HG03520 (cell line): ENCODE data around the gene GPX4.

Source experiments
- ATAC-seq: cut with Tn5 transposase; IDR thresholded peaks from one replicate; pipeline ENCODE4 v1.9.1; 2021; ENCODE audit warnings: mild to moderate bottlenecking, moderate library complexity; ENCODE audit not compliant: unreplicated experiment

Gene GPX4

DNA sequence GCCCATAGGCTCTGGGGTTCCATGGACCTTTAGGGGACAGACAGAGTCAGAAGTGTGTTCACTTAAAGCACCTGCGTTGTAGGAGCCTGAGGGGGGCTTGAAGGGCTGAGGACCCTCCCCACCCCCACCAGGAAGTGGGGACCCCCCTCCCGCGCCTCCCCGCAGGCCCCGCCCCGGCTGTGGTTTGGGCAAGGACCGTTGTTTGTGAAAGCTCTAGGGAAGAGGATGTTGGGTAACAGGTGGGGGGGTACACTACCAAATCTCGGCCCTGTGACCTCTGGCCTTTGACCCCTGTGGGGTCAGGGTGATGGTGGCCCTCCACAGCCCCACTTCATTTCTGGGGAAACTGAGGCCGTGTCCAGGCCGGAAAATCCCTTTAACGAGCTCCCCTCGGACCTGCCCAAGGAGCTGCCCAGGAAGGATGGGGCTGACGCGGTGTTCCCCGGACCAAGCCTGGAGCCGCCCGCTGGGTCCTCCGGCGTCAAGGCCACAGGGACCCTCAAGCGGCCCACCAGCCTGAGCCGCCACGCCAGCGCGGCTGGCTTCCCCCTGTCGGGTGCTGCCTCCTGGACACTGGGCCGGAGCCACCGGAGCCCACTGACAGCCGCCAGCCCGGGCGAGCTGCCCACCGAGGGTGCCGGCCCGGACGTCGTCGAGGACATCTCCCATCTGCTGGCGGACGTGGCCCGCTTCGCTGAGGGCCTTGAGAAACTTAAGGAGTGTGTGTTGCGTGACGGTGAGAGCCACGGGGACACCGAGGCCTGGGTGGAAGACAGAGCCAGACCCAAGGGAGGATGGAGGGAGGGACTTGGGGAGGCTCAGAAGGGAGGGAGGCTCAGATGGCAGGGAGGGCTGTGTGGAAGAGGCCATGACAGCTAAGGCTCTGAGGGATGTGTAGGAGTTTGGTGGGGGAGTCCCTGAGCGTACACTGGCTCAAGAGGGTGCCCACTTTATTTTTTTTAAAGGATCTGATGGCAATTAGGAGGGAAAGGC is 35.5 kb upstream of the GPX4 start:
- no peak for ATAC-seq

DNA sequence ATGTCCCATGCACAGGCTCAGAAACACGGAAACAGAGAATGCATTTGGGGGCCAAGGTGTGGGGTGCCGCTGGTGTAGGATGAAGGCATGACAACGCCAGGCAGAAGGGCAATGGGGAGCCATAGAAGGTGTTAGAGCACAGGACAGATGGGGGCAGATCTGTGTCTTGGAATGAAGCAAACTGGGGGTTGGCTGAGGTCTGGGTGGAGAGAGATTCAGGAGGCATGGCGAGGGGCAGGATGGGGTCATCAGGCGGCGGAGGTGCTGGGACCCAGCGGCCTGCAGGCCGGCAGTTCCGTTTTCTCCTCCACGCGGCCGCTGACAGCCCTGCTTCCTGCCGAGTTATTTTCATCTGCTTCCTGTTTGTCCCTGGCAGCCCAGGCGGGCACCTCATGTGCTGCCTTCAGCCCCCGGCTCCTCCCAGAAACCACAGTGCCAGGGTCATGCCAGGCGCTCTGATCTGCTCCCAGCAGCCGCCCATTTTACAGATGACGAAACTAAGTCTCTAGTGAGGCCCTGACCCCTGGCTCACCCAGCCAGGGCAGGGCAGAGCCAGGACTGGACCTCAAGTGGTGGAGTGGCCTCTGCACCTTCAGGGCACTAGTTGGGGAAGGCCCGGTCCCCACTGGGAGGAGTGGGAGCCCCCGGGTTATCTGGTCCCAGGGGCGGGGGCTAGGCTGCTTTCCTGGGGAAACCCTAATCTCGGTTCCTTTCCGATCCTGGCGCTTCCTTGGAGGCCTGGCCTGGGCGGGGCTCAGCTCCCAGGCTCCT is 34.6 kb upstream of the GPX4 start:
- no peak for ATAC-seq

DNA sequence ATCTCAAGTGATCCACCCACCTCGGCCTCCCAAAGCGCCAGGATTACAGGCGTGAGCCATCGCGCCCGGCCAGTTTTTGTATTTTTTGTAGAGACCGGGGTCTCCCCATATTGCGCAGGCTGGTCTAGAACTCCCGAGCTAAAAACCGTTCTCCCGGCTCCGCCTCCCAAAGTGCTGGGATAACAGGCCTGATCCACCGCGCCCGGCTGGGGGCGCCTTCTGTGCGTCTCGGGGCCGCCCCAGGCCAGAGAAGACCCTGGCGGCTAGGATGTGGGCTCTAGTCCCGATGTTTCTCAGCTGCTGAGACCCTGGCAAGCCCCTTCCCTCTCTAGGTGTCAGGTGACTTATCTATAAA is 33.2 kb upstream of the GPX4 start:
- ATAC-seq, result no peak

GRCh38 chr19:1070931-1071791 is 32.6 kb upstream of the GPX4 start:
- ATAC-seq, result no peak

- no peak for ATAC-seq
Measured at GRCh38 chr19:1072371-1073015, 31.3 kb upstream of the GPX4 start.

DNA sequence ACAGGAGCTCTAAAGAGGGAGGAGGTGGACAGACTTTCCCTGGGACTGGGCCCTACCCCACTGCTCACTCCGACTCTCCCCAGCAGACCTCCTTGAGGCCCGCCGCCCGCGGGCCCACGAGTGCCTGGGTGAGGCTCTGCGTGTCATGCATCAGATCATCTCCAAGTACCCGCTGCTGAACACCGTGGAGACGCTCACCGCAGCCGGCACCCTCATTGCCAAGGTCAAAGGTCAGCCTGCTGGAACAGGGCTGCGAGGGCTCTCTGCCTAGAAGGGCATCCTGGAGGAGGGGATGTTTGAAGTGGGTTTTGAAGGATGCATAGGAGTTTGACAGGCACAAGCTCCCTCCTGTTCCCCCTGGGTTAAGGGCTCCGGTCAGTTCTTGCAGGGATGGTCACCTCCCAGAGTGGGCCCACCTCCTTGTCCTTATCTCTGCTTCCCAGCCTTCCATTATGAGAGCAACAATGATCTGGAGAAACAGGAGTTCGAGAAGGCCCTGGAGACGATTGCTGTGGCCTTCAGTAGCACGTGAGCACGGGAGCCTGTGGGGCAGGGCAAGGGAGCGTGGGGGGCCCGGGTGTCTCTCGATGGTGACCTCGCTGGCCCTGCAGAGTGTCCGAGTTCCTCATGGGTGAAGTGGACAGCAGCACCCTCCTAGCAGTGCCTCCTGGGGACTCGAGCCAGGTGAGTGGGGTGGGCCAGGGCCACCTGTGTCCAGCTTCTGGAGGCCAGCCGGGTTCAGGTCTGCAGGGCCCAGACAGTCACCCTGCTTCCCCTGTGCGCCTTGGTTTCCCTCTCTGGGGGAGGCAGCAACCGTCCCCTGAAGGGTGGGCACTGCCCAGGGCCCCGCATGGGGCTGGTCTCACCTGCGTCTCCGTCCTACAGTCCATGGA is 30.5 kb upstream of the GPX4 start:
- ATAC-seq, result no peak

DNA sequence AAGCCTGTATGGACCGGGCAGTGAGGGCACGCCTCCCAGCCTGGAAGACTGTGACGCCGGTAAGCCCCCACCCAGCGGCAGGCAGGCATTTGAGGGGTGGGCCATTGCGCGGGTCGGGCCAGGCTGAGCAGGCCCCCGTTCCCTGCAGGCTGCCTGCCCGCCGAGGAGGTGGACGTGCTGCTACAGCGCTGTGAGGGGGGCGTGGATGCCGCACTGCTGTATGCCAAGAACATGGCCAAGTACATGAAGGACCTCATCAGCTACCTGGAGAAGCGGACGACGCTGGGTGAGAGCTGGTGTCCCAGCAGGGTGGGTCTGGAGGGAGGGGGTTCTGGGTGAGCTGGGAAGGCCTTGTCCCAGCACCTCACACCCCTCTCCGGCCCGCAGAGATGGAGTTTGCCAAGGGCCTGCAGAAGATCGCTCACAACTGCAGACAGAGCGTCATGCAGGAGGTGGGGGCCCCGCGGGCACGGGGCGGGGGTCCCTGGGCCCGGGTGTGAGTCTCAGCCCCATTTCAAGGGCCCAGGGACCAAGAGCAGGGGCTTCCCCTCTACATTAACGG is 29.8 kb upstream of the GPX4 start:
- no peak for ATAC-seq

DNA sequence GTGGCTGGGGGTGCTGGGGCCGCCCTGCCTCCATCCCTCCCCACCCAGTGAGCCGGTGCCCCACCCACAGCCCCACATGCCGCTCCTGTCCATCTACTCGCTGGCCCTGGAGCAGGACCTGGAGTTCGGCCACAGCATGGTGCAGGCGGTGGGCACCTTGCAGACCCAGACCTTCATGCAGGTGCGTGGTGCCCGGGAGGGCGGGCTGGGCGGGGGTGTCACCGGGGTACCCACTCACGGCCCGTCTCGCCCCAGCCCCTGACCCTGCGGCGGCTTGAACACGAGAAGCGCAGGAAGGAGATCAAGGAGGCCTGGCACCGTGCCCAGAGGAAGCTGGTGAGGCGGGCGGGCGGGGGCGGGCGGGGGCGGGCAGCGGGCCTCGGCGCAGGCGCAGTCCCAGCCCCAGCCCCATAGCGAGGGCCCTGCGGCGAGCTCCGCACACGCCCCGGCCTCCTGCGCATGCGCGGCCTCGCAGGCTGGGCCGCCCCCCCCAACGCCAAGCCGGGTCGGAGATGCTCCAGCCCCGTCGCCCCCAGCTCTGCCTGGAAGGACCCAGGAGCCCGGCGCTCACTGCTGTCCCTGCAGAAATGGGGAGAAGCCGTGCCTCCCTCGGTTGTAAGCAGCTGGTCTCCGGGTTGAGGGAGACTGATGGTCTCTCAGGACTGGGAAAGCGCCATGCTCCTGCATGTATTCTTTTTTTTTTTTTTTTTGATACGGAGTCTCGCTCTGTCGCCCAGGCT is 29.1 kb upstream of the GPX4 start:
- ATAC-seq, result no peak

DNA sequence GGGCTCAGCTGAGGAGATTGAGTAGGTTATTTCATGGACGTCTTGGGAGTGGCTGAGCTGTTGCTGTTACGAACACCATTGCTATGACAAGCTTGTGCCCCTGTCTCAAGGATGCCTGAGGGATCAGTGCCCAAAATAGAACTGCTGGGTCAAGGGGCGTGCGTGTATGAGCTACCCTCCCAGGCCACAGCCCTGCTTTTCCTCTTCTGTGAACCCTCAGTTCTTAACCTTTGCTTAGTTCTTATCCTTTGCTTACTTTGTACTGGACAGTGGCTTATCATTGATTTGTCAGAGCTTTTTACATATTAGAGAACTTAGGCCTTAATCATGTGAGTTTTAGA is 27.8 kb upstream of the GPX4 start:
- no peak for ATAC-seq

DNA sequence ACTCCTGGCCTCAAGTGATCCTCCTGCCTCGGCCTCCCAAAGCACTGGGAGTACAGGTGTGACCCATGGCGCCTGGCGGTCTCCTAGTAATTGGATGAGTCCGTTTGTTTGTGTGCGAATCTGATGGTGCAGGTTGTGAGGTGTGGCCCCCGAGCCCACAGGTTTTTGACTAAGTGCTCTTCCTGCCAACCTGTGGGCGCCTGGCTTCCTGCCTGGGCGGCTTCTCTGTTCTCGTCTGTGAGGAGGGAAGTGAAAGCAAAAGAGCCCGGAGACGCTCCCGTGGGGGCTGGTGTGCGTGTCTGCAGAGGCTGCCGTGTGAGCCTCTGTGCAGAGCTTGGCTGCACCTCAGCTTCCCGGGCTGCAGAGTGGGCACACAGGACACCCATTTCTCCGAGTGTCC is 26.8 kb upstream of the GPX4 start:
- peak; percentile 49 for ATAC-seq

DNA sequence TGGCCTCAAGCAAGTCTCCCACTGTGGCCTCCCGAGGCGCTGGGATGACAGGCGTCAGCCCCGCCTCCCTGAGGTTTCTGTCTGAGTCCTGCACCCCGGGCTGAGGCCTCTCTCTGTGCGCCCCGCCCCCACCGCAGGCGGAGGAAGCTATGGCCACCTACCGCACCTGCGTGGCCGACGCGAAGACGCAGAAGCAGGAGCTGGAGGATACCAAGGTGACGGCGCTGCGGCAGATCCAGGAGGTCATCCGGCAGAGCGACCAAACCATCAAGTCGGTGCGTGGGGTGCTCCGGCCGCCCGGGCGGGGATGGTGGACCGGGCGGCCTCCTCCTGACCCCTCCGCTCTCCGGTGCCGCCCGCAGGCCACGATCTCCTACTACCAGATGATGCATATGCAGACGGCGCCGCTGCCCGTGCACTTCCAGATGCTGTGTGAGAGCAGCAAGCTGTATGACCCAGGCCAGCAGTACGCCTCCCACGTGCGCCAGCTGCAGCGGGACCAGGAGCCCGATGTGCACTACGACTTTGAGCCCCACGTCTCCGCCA is 24.2 kb upstream of the GPX4 start:
- no peak for ATAC-seq

- no peak for ATAC-seq
Measured at GRCh38 chr19:1080360-1081161, 23.2 kb upstream of the GPX4 start.

DNA sequence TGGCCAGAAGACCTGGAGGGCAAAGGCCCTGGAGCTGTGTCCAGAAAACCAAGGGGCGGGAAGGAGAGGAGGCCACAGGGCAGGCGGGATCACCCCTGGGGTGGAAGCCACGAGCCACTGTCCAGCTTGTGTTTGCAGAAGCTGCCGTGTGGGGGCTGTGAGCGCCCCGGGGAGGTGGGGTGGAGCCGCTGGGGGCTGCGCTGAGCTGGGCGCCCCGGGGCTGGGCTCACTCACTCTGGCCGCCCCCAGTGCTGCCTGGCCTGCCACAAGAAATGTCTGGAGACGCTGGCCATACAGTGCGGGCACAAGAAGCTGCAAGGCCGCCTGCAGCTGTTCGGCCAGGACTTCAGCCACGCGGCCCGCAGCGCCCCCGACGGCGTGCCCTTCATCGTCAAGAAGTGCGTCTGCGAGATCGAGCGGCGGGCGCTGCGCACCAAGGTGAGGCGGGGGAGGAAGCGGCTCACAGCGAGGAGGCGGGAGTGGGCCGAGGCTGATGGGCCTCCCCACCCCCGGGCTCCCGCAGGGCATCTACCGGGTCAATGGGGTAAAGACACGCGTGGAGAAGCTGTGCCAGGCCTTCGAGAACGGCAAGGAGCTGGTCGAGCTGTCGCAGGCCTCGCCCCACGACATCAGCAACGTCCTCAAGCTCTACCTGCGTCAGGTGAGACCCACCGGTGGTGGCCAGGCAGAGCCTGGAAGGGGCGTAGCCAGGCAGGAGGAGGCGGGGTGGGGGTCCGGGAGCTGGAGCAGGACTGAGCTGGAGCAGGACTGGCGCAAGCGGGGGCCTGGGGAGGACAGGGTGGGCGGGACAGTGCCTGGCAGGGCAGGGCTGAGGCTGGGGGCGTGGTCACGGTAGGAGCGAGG is 22.3 kb upstream of the GPX4 start:
- ATAC-seq, result no peak

DNA sequence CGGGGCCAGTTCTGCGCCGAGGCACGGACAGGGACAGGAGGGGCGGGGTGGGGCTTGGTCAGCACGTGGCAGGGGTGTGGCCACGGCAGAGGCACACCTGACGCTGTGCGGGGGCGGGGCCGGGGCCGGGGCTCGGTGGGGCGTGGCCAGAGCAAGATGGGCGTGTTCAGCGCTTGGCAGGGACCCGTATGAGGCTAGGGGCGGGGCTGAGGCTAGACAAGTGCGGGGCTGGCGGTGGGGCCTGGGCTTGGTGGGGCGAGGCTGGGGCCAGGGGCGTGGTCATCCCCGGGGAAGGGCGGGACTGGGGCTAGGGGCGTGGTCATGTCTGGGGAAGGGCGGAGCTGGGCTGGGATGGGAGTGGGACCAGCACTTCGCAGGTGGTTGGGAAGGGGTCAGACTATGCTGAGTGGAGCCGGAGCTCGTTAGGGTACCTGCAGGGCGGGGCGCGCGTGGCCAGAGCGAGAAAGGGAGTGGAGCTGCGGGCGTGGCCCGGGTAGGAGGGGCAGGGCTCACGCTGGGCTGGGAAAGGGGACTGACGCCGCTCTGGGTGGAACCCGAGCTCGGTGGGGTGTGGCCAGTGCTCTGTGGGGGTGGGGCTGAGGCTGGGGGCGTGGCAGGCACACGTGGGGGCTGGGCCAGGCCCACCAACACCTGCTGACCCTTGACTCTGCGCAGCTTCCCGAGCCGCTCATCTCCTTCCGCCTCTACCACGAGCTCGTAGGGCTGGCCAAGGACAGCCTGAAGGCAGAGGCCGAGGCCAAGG is 21.4 kb upstream of the GPX4 start:
- no peak for ATAC-seq

GRCh38 chr19:1082928-1083816 is 20.6 kb upstream of the GPX4 start:
- ATAC-seq, result no peak
